Hindlimb muscle (tissue), 1 donor: ENCODE results near the gene PCDHB16. TPM values are rescaled to one million over a fixed set of nuclear protein-coding genes. Genes with fewer than 3 reads are reported as not detected.
A peak's percentile ranks its signal among the peaks of the same experiment; 100 is the strongest.

Experiments
- DNase-seq: peaks from one replicate; pipeline ENCODE4 v3.0.0-alpha.2; 2013
- polyA plus RNA-seq: library from polyadenylated mRNA; unstranded; fragments of 120-200 nt; gene quantifications from one replicate; pipeline ENCODE4 v1.2.1, GENCODE V29; 2013; ENCODE audit not compliant: insufficient read length

PCDHB16 gene
- polyA plus RNA-seq, 1 donor = 3.9 TPM

DNA sequence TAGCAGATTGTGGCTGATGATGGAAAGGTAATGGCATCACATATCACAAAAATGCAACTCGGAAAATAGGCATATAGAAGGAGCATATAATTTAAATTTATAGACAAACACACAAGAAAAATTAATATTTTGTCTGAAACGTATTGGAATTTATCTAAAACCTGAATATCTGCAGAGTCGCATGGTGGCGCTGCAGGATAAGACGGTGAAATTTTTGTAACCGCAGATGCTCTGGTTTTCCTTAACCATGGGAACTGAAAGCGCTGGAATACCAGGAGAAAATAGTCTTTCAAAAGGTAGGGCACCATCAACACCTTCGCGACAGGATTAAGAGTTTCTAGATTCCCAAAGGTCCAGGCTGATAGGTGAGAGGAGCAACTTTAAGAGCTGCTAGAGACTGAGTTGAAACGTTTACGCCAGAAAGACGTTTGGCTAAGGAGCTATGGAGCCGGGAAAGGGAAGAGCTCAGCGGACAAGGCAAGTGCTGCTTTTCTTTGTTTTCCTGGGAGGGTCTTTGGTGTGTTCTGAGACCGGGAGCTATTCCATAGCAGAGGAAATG lies 52.0 kb downstream of the PCDHB16 start:
- peak; percentile 8 for DNase-seq

Other genes with a start within 250 kb of the PCDHB16 start
- 2.0 TPM for gene PCDHAC2, start 215.9 kb upstream of the PCDHB16 start, polyA plus RNA-seq
- gene PCDHB1, start 131.0 kb upstream of the PCDHB16 start, polyA plus RNA-seq = 0.14 TPM
- gene PCDHB2, start 87.8 kb upstream of the PCDHB16 start, polyA plus RNA-seq = 4.4 TPM
- gene PCDHB3, start 81.9 kb upstream of the PCDHB16 start, polyA plus RNA-seq = 2.6 TPM
- gene PCDHB4, start 60.6 kb upstream of the PCDHB16 start, polyA plus RNA-seq = 3.1 TPM
- 3.2 TPM for gene PCDHB5, start 47.2 kb upstream of the PCDHB16 start, polyA plus RNA-seq
- 2.4 TPM for gene PCDHB6, start 32.3 kb upstream of the PCDHB16 start, polyA plus RNA-seq
- gene PCDHB7, start 9.7 kb upstream of the PCDHB16 start, polyA plus RNA-seq = 3.2 TPM
- gene PCDHB8, start 4.6 kb upstream of the PCDHB16 start, polyA plus RNA-seq = 2.1 TPM
- gene PCDHB9, start 4.8 kb downstream of the PCDHB16 start, polyA plus RNA-seq = 3.2 TPM
- 5.3 TPM for gene PCDHB10, start 10.0 kb downstream of the PCDHB16 start, polyA plus RNA-seq
- 4.4 TPM for gene PCDHB11, start 17.2 kb downstream of the PCDHB16 start, polyA plus RNA-seq
- 4.7 TPM for gene PCDHB12, start 26.3 kb downstream of the PCDHB16 start, polyA plus RNA-seq
- 2.8 TPM for gene PCDHB13, start 31.5 kb downstream of the PCDHB16 start, polyA plus RNA-seq
- gene PCDHB14, start 41.0 kb downstream of the PCDHB16 start, polyA plus RNA-seq = 7.5 TPM
- 9.4 TPM for gene PCDHB15, start 63.0 kb downstream of the PCDHB16 start, polyA plus RNA-seq
- gene SLC25A2, start 121.7 kb downstream of the PCDHB16 start, polyA plus RNA-seq = not detected
- gene TAF7, start 138.4 kb downstream of the PCDHB16 start, polyA plus RNA-seq = 76.5 TPM
- gene PCDHGA1, start 148.1 kb downstream of the PCDHB16 start, polyA plus RNA-seq = 0.77 TPM
- 2.1 TPM for gene PCDHGA2, start 156.4 kb downstream of the PCDHB16 start, polyA plus RNA-seq
- 1.0 TPM for gene PCDHGA3, start 161.4 kb downstream of the PCDHB16 start, polyA plus RNA-seq
- 0.45 TPM for gene PCDHGB1, start 167.7 kb downstream of the PCDHB16 start, polyA plus RNA-seq
- gene PCDHGA4, start 172.6 kb downstream of the PCDHB16 start, polyA plus RNA-seq = 1.6 TPM
- 2.8 TPM for gene PCDHGB2, start 177.6 kb downstream of the PCDHB16 start, polyA plus RNA-seq
- 2.6 TPM for gene PCDHGA5, start 181.8 kb downstream of the PCDHB16 start, polyA plus RNA-seq
- 1.8 TPM for gene PCDHGB3, start 187.9 kb downstream of the PCDHB16 start, polyA plus RNA-seq
- 4.4 TPM for gene PCDHGA6, start 191.5 kb downstream of the PCDHB16 start, polyA plus RNA-seq
- gene PCDHGA7, start 200.4 kb downstream of the PCDHB16 start, polyA plus RNA-seq = 1.6 TPM
- gene PCDHGB4, start 205.3 kb downstream of the PCDHB16 start, polyA plus RNA-seq = 2.6 TPM
- gene PCDHGA8, start 210.2 kb downstream of the PCDHB16 start, polyA plus RNA-seq = 0.80 TPM
- 4.1 TPM for gene PCDHGB5, start 215.6 kb downstream of the PCDHB16 start, polyA plus RNA-seq
- gene PCDHGA9, start 220.4 kb downstream of the PCDHB16 start, polyA plus RNA-seq = 4.4 TPM
- 4.0 TPM for gene PCDHGB6, start 225.6 kb downstream of the PCDHB16 start, polyA plus RNA-seq
- 1.6 TPM for gene PCDHGA10, start 230.6 kb downstream of the PCDHB16 start, polyA plus RNA-seq
- 9.9 TPM for gene PCDHGB7, start 235.3 kb downstream of the PCDHB16 start, polyA plus RNA-seq
- gene PCDHGA11, start 238.7 kb downstream of the PCDHB16 start, polyA plus RNA-seq = 3.0 TPM
- 2.4 TPM for gene PCDHGA12, start 248.1 kb downstream of the PCDHB16 start, polyA plus RNA-seq